K562 (cell line): ENCODE results near the gene NUP160.

Experiments used
- ARID2 ChIP-seq: fragments of 450-650 bp; IDR thresholded peaks from 2 replicates; pipeline ENCODE4 v1.6.1; 2017; ENCODE audit warnings: antibody characterized with exemption, mild to moderate bottlenecking
- KLF6 ChIP-seq: fragments of 250-450 bp; sonication (Bioruptor Pico); IDR thresholded peaks from 2 replicates; pipeline ENCODE4 v1.4.0; 2020; ENCODE audit warnings: mild to moderate bottlenecking, moderate library complexity, borderline replicate concordance
- MITF ChIP-seq: IDR thresholded peaks from 2 replicates; pipeline ENCODE4 v1.6.1; 2014; ENCODE audit warnings: antibody characterized with exemption
- NFIC ChIP-seq: fragments of 450-650 bp; IDR thresholded peaks from 2 replicates; pipeline ENCODE4 v1.6.1; 2017; ENCODE audit warnings: mild to moderate bottlenecking, inconsistent platforms
- NFRKB ChIP-seq: fragments of 450-650 bp; IDR thresholded peaks from 2 replicates; pipeline ENCODE4 v1.6.1; 2016; ENCODE audit warnings: low read depth
- ZBTB1 ChIP-seq: sonication (generic); formaldehyde crosslinking; IDR thresholded peaks from 2 replicates; pipeline ENCODE4 v1.8.1; 2023; ENCODE audit warnings: missing genetic modification reagents, low read depth, mild to moderate bottlenecking, borderline replicate concordance
- ZNF584 ChIP-seq: fragments of 200-800 bp; sonication (Bioruptor generic); IDR thresholded peaks from 2 replicates; pipeline ENCODE4 v1.6.1; 2016; ENCODE audit warnings: low read depth, mild to moderate bottlenecking, missing genetic modification characterization, missing compliant biosample characterization

- no peak for TF ChIP-seq MITF
- TF ChIP-seq ZBTB1 (CRISPR knock-in tag) = no peak
- TF ChIP-seq NFIC = no peak
- no peak for TF ChIP-seq NFRKB
- no peak for TF ChIP-seq ARID2
- no peak for TF ChIP-seq ZNF584 (CRISPR knock-in tag)
- TF ChIP-seq KLF6 (CRISPR knock-in tag) = no peak
These were observed 10.2 kb downstream of the NUP160 start for GRCh38 chr11:47837929-47838328.
